Smooth muscle cell (in vitro differentiated cells): ENCODE measurements around the gene PDGFD. TPM values are rescaled to one million over a fixed set of nuclear protein-coding genes. Genes with fewer than 3 reads are reported as not detected.

ENCODE experiments used
- DNase-seq: peaks from one replicate; lab custom pipeline; 2025; ENCODE audit not compliant: unreplicated experiment; lab: John Stamatoyannopoulos, UW
- H2AFZ ChIP-seq: fragments of 200-600 bp; sonication (generic); 2 replicates; pipeline ENCODE4 v1.6.0; 2016; ENCODE audit warnings: antibody characterized with exemption, low read depth, mild to moderate bottlenecking
- H3F3A ChIP-seq: fragments of 200-600 bp; sonication (generic); 2 replicates; pipeline ENCODE4 v1.6.0; 2017; ENCODE audit warnings: antibody characterized with exemption, low read depth
- H3K27ac ChIP-seq: fragments of 200-600 bp; sonication (generic); 2 replicates; pipeline ENCODE4 v1.5.1; 2016; ENCODE audit warnings: low read depth, mild to moderate bottlenecking
- H3K27me3 ChIP-seq: fragments of 200-600 bp; sonication (generic); 2 replicates; pipeline ENCODE4 v1.6.1; 2016; ENCODE audit warnings: low read depth, mild to moderate bottlenecking
- H3K36me3 ChIP-seq: fragments of 200-600 bp; sonication (generic); 2 replicates; pipeline ENCODE4 v1.5.1; 2016; ENCODE audit warnings: low read depth
- H3K4me1 ChIP-seq: fragments of 200-600 bp; sonication (generic); 2 replicates; pipeline ENCODE4 v1.5.1; 2016; ENCODE audit warnings: low read depth
- H3K4me2 ChIP-seq: fragments of 200-600 bp; sonication (generic); 2 replicates; pipeline ENCODE4 v1.6.0; 2016; ENCODE audit warnings: mild to moderate bottlenecking
- H3K4me3 ChIP-seq: fragments of 200-600 bp; sonication (generic); 2 replicates; pipeline ENCODE4 v1.5.1; 2016; ENCODE audit warnings: mild to moderate bottlenecking
- H3K79me2 ChIP-seq: fragments of 200-600 bp; sonication (generic); 2 replicates; pipeline ENCODE4 v1.6.0; 2016; ENCODE audit warnings: low read depth, mild to moderate bottlenecking
- H3K9ac ChIP-seq: fragments of 200-600 bp; sonication (generic); 2 replicates; pipeline ENCODE4 v1.6.0; 2016; ENCODE audit warnings: low read depth
- H3K9me3 ChIP-seq: fragments of 200-600 bp; sonication (generic); replicated peaks from 2 replicates; pipeline ENCODE4 v1.5.1; 2016; ENCODE audit warnings: low read depth
- H4K20me1 ChIP-seq: fragments of 200-600 bp; sonication (generic); 2 replicates; pipeline ENCODE4 v1.6.0; 2016; ENCODE audit warnings: low read depth
- CTCF ChIP-seq: fragments of 200-600 bp; sonication (generic); IDR thresholded peaks from 2 replicates; pipeline ENCODE4 v1.5.1; 2017; ENCODE audit warnings: borderline replicate concordance, mild to moderate bottlenecking, antibody characterized with exemption; ENCODE audit not compliant: insufficient read depth, poor library complexity, severe bottlenecking
- WGBS: methylation state at CpG from one replicate; pipeline ENCODE4 v1.1.7; 2016; ENCODE audit warnings: low lambda C conversion rate; 5-methylcytosine and 5-hydroxymethylcytosine counted together
- polyA plus RNA-seq: library from polyadenylated mRNA; unstranded; fragments of >200 nt; fragmentation: Nextera tagmentation; extraction: Ambion mirVana; gene quantifications from 2 replicates; pipeline ENCODE4 v1.2.1, GENCODE V29; 2016
- total RNA-seq: library from RNA; depleted of rRNA; stranded (reverse); fragments of >200 nt; gene quantifications from 2 replicates; pipeline ENCODE4 v1.2.3, GENCODE V29; 2014

Gene PDGFD
- total and polyA plus RNA-seq, 2 experiments from 2014 or later, result 1.5 to 10.0 TPM

DNA sequence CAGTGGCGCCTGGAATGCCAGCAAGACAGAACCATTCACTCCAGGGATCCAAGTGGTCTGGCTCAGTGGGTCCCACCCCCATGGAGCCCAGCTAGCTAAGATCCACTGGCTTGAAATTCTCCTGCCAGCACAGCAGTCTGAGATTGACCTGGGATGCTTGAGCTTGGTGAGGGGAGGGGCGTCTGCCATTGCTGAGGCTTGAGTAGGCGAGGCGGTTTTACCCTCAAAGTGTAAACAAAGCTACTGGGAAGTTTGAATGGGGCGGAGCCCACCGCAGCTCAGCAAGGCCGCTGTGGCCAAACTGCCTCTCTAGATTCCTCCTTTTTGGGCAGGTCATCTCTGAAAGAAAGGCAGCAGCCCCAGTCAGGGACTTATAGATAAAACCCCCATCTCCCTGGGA is 253.2 kb downstream of the PDGFD start:
- Histone ChIP-seq H3K27ac (no peak overlapping the region), H3K4me3 (no peak overlapping the region), H3K4me1 (peaks cover 7% of the 10 kb centered on the region), H3K27me3 (no peaks in the 10 kb centered on the region), H3K9ac (no peak overlapping the region), H3K4me2 (no peak overlapping the region), H4K20me1 (no peaks in the 10 kb centered on the region), H2AFZ (no peak overlapping the region), H3F3A (peaks cover 5% of the 10 kb centered on the region), H3K9me3 (no peaks in the 10 kb centered on the region), H3K36me3 (no peaks in the 10 kb centered on the region), H3K79me2 (no peaks in the 10 kb centered on the region)
- no peak for TF ChIP-seq CTCF
- WGBS, result 72% methylated on average over 6 of the region's 7 CpGs
- no peak for DNase-seq

DNA sequence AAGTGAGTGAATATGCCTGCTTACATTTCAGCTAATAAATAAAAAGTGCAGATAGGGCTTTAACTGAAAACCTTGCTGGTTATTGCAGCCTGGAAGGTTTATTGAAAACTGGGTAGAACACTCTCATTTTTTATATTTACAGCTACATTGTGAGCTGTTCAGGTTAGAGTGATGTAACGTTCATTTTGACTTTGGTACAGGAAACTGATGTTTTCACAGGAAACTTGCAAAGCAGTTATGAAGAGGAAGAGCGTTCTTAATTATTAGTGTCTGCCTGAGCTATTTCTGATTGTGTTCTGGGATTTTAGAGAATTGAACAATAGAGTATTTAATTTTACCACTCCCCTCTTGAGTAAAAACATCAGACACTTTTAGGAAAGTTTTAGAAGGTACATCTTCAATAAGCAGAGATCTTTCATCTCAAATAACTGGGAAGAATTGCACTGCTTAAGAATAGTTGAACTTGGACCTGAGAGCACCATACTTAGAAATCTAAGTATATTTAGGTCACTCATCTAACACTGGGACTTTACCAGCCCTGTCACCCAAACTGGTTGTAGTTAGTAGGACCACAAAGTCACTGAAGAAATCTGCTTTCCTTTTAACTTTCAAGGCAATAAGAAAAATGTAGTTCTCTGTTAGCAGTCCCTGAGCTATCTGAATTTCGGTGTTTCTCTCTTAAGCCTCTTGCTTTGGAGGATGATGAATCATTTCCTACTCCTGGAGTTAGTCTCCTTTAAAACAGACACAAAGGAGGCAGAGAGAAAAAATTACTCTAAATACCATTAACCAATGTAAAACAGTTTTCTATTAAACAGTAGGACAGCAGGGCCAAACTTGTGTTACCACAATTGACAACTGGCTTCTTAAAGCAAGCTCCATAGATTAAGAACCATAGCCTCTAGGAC is 256.1 kb downstream of the PDGFD start:
- peak overlapping the region; percentile 31 for H2AFZ ChIP-seq
- DNase-seq, result no peak
- no peaks in the 10 kb centered on the region for H3K27me3 ChIP-seq
- H3F3A ChIP-seq, result peaks cover 5% of the 10 kb centered on the region
- no peak overlapping the region for H3K4me3 ChIP-seq
- H4K20me1 ChIP-seq, result no peaks in the 10 kb centered on the region
- H3K9ac ChIP-seq, result no peak overlapping the region
- peak overlapping the region; percentile 58 for H3K4me2 ChIP-seq
- H3K9me3 ChIP-seq, result no peaks in the 10 kb centered on the region
- peaks cover 7% of the 10 kb centered on the region for H3K4me1 ChIP-seq
- TF ChIP-seq CTCF, result no peak
- no peaks in the 10 kb centered on the region for H3K36me3 ChIP-seq
- WGBS, result 37% methylated on average over 3 of the region's 3 CpGs
- H3K79me2 ChIP-seq, result no peaks in the 10 kb centered on the region
- peak overlapping the region; percentile 71 for H3K27ac ChIP-seq

- TF ChIP-seq CTCF, result no peak
- DNase-seq, result no peak
- Histone ChIP-seq H3K79me2 (no peaks in the 10 kb centered on the region), H2AFZ (no peak overlapping the region), H3K9ac (no peak overlapping the region), H3K27me3 (no peaks in the 10 kb centered on the region), H4K20me1 (no peaks in the 10 kb centered on the region), H3K4me3 (no peak overlapping the region), H3K9me3 (no peaks in the 10 kb centered on the region), H3K4me2 (peak overlapping the region; percentile 58), H3K36me3 (no peaks in the 10 kb centered on the region), H3F3A (peaks cover 5% of the 10 kb centered on the region), H3K27ac (peak overlapping the region; percentile 71), H3K4me1 (peaks cover 7% of the 10 kb centered on the region)
- 80% methylated on average over 4 of the region's 4 CpGs for WGBS
These were observed 256.8 kb downstream of the PDGFD start for GRCh38 chr11:103907136-103907535.
